ENCODE results near the gene DNAH10.

- TF ChIP-seq CTCF (IDR thresholded peaks at IDR 0.05) (no peak), ZNF138 (CRISPR knock-in tag; conservative IDR thresholded peaks at IDR 0.05) (no peak), MXD4 (CRISPR knock-in tag; IDR thresholded peaks at IDR 0.05; ENCODE audit: borderline replicate concordance) (no peak), FOXK1 (CRISPR knock-in tag; IDR thresholded peaks at IDR 0.05) (no peak), TCF7 (CRISPR knock-in tag; IDR thresholded peaks at IDR 0.05; ENCODE audit: low read depth) (no peak), HMGXB4 (CRISPR knock-in tag; IDR thresholded peaks at IDR 0.05) (no peak), PREB (CRISPR knock-in tag; IDR thresholded peaks at IDR 0.05; ENCODE audit: borderline replicate concordance) (no peak)
These were observed 14.8 kb upstream of the DNAH10 start for GRCh38 chr12:123747309-123747708.
